K562 (cell line): ENCODE data around the gene GUK1.

Source experiments
- GATA2 ChIP-seq: sonication (generic); formaldehyde crosslinking; IDR thresholded peaks from 2 replicates; pipeline ENCODE4 v1.4.0; 2020; ENCODE audit warnings: mild to moderate bottlenecking, missing genetic modification reagents
- KDM4B ChIP-seq, 2 experiments: fragments of 450-650 bp in 1 of 2; sonication (generic) in 1 of 2; IDR thresholded peaks; 2 replicates each; pipeline ENCODE4 v1.6.1; 2016 to 2017; ENCODE audit warnings: borderline replicate concordance in 2 of 2, antibody characterized with exemption in 1 of 2, low read depth in 1 of 2, mild to moderate bottlenecking in 1 of 2
- POLR2A ChIP-seq: fragments of 450-650 bp; conservative IDR thresholded peaks from 2 replicates; pipeline ENCODE4 v1.6.1; 2016
- POLR2AphosphoS5 ChIP-seq: IDR thresholded peaks from 2 replicates; pipeline ENCODE4 v1.6.1; 2011; ENCODE audit warnings: mild to moderate bottlenecking, low read depth, low read length, moderate library complexity; ENCODE audit not compliant: control insufficient read depth, insufficient read depth
- SRSF7 ChIP-seq: fragments of 200-400 bp; formaldehyde crosslinking; optimal IDR thresholded peaks from 2 replicates; pipeline ENCODE3; 2017; ENCODE audit warnings: mild to moderate bottlenecking, low read depth, low read length
- ZNF121 ChIP-seq: sonication (generic); formaldehyde crosslinking; conservative IDR thresholded peaks from 2 replicates; pipeline ENCODE4 v1.8.0; 2022; ENCODE audit warnings: missing genetic modification reagents
- TF ChIP-seq, protein P1 (sequence below): fragments of 150-350 bp; conservative IDR thresholded peaks from 2 replicates; pipeline ENCODE4 v1.6.1; 2014; ENCODE audit warnings: low read length
- TF ChIP-seq, protein P2 (sequence below): fragments of 250-450 bp; sonication (Bioruptor Pico); IDR thresholded peaks from 2 replicates; pipeline ENCODE4 v1.8.0; 2021; ENCODE audit warnings: mild to moderate bottlenecking, moderate library complexity
- TF ChIP-seq, protein P3 (sequence below): fragments of 250-450 bp; sonication (Bioruptor Pico); IDR thresholded peaks from 2 replicates; pipeline ENCODE4 v1.5.0; 2021
- TF ChIP-seq, protein P4 (sequence below), 2 experiments: fragments of 450-650 bp; conservative IDR thresholded peaks; 2 replicates each; pipeline ENCODE4 v1.6.1; 2017; ENCODE audit warnings: mild to moderate bottlenecking in 2 of 2, moderate library complexity in 2 of 2
- TF ChIP-seq, protein P5 (sequence below): fragments of 450-650 bp; IDR thresholded peaks from one replicate; pipeline ENCODE4 v1.6.1; 2018; ENCODE audit warnings: mild to moderate bottlenecking, moderate library complexity; ENCODE audit not compliant: partially characterized antibody
- TF ChIP-seq, protein P6 (sequence below), 3 experiments: IDR thresholded peaks in 2 of 3; conservative IDR thresholded peaks in 1 of 3; 2 replicates each; pipeline ENCODE4 v1.5.1; 2011 to 2012; ENCODE audit warnings: low read length in 3 of 3, mild to moderate bottlenecking in 3 of 3, control low read depth in 2 of 3, improper control_type of control experiment in 1 of 3, inconsistent platforms in 1 of 3, low read depth in 1 of 3, mixed read lengths in 1 of 3, moderate library complexity in 1 of 3; ENCODE audit not compliant: insufficient read depth in 2 of 3

DNA sequence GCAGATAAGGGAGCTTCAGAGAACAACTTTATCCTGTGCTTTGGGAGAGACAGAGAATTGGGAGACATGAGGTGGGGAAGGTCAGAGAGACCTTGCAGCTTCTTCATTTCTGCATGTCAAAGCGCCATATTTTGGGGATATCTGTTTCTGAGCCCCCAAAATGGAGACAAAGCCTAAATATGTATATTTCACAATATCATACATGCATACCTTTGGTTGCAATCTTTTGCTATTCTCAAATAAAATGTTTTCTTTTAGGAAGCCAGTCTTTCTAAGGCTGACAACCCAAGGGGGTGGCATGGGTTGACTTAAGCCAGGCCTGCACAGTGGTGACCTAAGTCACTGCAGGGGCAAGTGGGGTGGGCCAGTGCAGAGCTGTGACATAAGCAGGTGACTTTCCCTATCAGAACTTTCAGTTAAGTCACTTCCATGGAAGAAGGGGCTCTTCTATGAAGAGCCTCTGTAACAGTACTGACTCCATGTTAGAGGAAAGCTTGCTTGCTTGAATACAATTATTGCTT is 17.1 kb upstream of the GUK1 start:
- TF ChIP-seq SRSF7 = no peak
- TF ChIP-seq ZNF121 = no peak
- TF ChIP-seq, protein P1, sequence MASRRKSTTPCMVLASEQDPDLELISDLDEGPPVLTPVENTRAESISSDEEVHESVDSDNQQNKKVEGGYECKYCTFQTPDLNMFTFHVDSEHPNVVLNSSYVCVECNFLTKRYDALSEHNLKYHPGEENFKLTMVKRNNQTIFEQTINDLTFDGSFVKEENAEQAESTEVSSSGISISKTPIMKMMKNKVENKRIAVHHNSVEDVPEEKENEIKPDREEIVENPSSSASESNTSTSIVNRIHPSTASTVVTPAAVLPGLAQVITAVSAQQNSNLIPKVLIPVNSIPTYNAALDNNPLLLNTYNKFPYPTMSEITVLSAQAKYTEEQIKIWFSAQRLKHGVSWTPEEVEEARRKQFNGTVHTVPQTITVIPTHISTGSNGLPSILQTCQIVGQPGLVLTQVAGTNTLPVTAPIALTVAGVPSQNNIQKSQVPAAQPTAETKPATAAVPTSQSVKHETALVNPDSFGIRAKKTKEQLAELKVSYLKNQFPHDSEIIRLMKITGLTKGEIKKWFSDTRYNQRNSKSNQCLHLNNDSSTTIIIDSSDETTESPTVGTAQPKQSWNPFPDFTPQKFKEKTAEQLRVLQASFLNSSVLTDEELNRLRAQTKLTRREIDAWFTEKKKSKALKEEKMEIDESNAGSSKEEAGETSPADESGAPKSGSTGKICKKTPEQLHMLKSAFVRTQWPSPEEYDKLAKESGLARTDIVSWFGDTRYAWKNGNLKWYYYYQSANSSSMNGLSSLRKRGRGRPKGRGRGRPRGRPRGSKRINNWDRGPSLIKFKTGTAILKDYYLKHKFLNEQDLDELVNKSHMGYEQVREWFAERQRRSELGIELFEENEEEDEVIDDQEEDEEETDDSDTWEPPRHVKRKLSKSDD = no peak
- TF ChIP-seq, protein P2, sequence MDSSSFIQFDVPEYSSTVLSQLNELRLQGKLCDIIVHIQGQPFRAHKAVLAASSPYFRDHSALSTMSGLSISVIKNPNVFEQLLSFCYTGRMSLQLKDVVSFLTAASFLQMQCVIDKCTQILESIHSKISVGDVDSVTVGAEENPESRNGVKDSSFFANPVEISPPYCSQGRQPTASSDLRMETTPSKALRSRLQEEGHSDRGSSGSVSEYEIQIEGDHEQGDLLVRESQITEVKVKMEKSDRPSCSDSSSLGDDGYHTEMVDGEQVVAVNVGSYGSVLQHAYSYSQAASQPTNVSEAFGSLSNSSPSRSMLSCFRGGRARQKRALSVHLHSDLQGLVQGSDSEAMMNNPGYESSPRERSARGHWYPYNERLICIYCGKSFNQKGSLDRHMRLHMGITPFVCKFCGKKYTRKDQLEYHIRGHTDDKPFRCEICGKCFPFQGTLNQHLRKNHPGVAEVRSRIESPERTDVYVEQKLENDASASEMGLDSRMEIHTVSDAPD (CRISPR knock-in tag) = no peak
- TF ChIP-seq, protein P3, sequence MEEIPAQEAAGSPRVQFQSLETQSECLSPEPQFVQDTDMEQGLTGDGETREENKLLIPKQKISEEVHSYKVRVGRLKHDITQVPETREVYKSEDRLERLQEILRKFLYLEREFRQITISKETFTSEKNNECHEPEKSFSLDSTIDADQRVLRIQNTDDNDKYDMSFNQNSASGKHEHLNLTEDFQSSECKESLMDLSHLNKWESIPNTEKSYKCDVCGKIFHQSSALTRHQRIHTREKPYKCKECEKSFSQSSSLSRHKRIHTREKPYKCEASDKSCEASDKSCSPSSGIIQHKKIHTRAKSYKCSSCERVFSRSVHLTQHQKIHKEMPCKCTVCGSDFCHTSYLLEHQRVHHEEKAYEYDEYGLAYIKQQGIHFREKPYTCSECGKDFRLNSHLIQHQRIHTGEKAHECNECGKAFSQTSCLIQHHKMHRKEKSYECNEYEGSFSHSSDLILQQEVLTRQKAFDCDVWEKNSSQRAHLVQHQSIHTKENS (CRISPR knock-in tag) = no peak
- TF ChIP-seq, protein P4, sequence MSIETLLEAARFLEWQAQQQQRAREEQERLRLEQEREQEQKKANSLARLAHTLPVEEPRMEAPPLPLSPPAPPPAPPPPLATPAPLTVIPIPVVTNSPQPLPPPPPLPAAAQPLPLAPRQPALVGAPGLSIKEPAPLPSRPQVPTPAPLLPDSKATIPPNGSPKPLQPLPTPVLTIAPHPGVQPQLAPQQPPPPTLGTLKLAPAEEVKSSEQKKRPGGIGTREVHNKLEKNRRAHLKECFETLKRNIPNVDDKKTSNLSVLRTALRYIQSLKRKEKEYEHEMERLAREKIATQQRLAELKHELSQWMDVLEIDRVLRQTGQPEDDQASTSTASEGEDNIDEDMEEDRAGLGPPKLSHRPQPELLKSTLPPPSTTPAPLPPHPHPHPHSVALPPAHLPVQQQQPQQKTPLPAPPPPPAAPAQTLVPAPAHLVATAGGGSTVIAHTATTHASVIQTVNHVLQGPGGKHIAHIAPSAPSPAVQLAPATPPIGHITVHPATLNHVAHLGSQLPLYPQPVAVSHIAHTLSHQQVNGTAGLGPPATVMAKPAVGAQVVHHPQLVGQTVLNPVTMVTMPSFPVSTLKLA (conservative IDR thresholded peaks at IDR 0.05) = no peak
- no peak for TF ChIP-seq POLR2A
- no peak for TF ChIP-seq GATA2
- TF ChIP-seq POLR2AphosphoS5 = no peak
- TF ChIP-seq, protein P5, sequence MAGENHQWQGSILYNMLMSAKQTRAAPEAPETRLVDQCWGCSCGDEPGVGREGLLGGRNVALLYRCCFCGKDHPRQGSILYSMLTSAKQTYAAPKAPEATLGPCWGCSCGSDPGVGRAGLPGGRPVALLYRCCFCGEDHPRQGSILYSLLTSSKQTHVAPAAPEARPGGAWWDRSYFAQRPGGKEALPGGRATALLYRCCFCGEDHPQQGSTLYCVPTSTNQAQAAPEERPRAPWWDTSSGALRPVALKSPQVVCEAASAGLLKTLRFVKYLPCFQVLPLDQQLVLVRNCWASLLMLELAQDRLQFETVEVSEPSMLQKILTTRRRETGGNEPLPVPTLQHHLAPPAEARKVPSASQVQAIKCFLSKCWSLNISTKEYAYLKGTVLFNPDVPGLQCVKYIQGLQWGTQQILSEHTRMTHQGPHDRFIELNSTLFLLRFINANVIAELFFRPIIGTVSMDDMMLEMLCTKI = no peak
- TF ChIP-seq, protein P6, sequence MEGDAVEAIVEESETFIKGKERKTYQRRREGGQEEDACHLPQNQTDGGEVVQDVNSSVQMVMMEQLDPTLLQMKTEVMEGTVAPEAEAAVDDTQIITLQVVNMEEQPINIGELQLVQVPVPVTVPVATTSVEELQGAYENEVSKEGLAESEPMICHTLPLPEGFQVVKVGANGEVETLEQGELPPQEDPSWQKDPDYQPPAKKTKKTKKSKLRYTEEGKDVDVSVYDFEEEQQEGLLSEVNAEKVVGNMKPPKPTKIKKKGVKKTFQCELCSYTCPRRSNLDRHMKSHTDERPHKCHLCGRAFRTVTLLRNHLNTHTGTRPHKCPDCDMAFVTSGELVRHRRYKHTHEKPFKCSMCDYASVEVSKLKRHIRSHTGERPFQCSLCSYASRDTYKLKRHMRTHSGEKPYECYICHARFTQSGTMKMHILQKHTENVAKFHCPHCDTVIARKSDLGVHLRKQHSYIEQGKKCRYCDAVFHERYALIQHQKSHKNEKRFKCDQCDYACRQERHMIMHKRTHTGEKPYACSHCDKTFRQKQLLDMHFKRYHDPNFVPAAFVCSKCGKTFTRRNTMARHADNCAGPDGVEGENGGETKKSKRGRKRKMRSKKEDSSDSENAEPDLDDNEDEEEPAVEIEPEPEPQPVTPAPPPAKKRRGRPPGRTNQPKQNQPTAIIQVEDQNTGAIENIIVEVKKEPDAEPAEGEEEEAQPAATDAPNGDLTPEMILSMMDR (IDR thresholded peaks at IDR 0.05 in 2 of 3, conservative IDR thresholded peaks at IDR 0.05 in 1 of 3; ENCODE audit: insufficient read depth in 2 of 3, low read depth in 1 of 3, low read length in 3 of 3) = no peak
- no peak for TF ChIP-seq KDM4B (IDR thresholded peaks at IDR 0.05; ENCODE audit: borderline replicate concordance in 2 of 2, low read depth in 1 of 2)
